ENCODE results near the gene THRB.

DNA sequence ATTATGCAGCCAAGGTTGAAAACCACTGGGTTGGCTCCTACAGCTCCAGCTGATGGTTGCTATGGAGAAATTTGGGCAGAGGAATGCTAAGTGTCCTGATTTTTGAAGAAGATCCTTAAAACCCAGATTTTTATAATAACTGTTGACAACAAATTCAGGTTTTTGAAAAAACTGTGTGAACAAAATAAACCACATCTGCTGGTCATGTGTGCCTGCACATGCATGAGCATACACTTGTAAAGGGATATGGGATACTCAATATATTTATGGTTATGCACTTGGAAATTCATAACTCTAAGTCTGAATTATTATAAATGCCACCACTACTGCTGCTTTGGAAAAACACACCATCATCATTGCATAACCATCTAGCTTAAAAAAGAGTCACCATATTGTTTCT, 133.7 kb downstream of the THRB start:
- TF ChIP-seq, protein P1, sequence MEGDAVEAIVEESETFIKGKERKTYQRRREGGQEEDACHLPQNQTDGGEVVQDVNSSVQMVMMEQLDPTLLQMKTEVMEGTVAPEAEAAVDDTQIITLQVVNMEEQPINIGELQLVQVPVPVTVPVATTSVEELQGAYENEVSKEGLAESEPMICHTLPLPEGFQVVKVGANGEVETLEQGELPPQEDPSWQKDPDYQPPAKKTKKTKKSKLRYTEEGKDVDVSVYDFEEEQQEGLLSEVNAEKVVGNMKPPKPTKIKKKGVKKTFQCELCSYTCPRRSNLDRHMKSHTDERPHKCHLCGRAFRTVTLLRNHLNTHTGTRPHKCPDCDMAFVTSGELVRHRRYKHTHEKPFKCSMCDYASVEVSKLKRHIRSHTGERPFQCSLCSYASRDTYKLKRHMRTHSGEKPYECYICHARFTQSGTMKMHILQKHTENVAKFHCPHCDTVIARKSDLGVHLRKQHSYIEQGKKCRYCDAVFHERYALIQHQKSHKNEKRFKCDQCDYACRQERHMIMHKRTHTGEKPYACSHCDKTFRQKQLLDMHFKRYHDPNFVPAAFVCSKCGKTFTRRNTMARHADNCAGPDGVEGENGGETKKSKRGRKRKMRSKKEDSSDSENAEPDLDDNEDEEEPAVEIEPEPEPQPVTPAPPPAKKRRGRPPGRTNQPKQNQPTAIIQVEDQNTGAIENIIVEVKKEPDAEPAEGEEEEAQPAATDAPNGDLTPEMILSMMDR (IDR thresholded peaks at IDR 0.05) = no peak
- TF ChIP-seq POLR2A (IDR thresholded peaks at IDR 0.05) = no peak
